NT2/D1 (cell line): Measurements from ENCODE around the gene INSIG2.

Experiments used
- DNase-seq: peaks from one replicate; pipeline ENCODE4 v3.0.0-alpha.2; 2011; ENCODE audit warnings: low read depth, low spot score
- H3K27me3 ChIP-seq: 2 replicates; pipeline ENCODE4 v1.6.0; 2011; ENCODE audit warnings: mild to moderate bottlenecking; ENCODE audit not compliant: insufficient read length, insufficient read depth
- H3K36me3 ChIP-seq: 2 replicates; pipeline ENCODE4 v1.6.1; 2011; ENCODE audit warnings: mild to moderate bottlenecking, low read length, mixed read lengths; ENCODE audit not compliant: insufficient read depth, insufficient read length
- H3K4me1 ChIP-seq: 2 replicates; pipeline ENCODE4 v1.5.1; 2011; ENCODE audit not compliant: insufficient read depth, insufficient read length
- H3K4me3 ChIP-seq: 2 replicates; pipeline ENCODE4 v1.5.1; 2011; ENCODE audit warnings: low read depth; ENCODE audit not compliant: insufficient read length
- H3K9ac ChIP-seq: 2 replicates; pipeline ENCODE4 v1.6.0; 2011; ENCODE audit warnings: low read depth; ENCODE audit not compliant: insufficient read length
- H3K9me3 ChIP-seq: 2 replicates; pipeline ENCODE4 v1.5.1; 2011; ENCODE audit warnings: mild to moderate bottlenecking, low read length; ENCODE audit not compliant: insufficient read depth
- SUZ12 ChIP-seq: IDR thresholded peaks from 2 replicates; pipeline ENCODE4 v1.6.1; 2011; ENCODE audit not compliant: insufficient read length, insufficient read depth; ENCODE audit errors: extremely low read depth
- YY1 ChIP-seq: IDR thresholded peaks from 2 replicates; pipeline ENCODE4 v1.6.1; 2011; ENCODE audit not compliant: insufficient read length, insufficient read depth
- ZNF274 ChIP-seq: IDR thresholded peaks from 2 replicates; pipeline ENCODE4 v1.6.1; 2011; ENCODE audit warnings: mild to moderate bottlenecking, low read depth, low read length

The INSIG2 gene

DNA sequence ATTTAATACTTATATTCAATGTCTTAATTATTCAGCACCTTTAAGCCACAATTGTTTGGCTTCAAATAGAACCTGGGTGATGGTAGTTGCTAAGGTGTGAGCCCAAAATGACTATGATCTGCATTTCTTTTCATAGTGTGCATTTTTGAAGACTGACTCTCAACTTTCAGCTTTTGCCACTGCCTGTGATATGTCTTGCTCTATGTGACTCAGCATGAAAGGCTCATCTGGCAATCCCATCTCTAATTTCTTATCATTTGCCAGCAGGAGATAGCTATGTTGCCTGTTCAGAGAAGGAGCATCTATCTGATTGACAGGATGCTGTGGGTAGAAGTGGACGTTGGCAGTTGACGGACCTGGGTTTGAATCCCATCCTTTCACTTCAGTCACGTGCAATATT is 39.9 kb upstream of the INSIG2 start:
- Histone ChIP-seq H3K36me3 (no peaks in the 10 kb centered on the region), H3K4me3 (no peak overlapping the region), H3K9me3 (no peaks in the 10 kb centered on the region), H3K4me1 (no peaks in the 10 kb centered on the region), H3K27me3 (no peaks in the 10 kb centered on the region), H3K9ac (no peak overlapping the region)
- TF ChIP-seq YY1 (no peak), SUZ12 (no peak), ZNF274 (no peak)
- no peak for DNase-seq

DNA sequence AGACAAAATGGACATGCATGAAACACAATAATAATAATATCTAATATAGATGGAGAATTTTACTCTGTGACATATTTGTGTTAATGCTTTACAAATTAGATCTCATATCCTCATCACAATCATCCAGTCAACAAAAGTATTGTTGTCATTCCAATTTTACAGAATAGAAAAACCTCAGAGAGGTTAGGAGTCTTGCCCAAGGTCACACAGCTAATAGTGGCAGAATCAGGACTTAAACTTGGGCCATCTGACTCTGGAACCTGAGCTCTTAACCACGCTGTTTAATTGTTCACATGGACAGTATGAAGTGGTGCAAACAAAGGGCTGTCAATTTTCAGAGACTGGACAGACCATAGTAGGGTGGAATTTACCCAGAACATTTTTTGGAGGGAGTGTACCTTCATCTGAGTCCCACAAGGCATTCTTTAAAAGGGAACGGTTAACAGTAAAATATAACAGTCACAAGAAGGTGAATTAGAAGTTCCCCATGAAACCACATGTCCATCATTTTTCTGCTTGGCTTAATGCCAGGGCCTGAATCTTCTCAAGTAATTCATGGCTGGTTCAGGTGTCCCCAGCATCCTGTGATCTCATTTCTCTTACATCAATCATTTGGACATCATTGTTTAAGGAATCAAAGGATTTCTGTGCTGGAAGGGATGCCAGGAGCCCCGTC is 39.0 kb upstream of the INSIG2 start:
- DNase-seq, result no peak
- H3K27me3 ChIP-seq, result no peaks in the 10 kb centered on the region
- H3K9me3 ChIP-seq, result no peaks in the 10 kb centered on the region
- H3K4me3 ChIP-seq, result no peak overlapping the region
- H3K9ac ChIP-seq, result no peak overlapping the region
- H3K4me1 ChIP-seq, result no peaks in the 10 kb centered on the region
- no peaks in the 10 kb centered on the region for H3K36me3 ChIP-seq
- TF ChIP-seq SUZ12 (no peak), YY1 (no peak), ZNF274 (no peak)

DNA sequence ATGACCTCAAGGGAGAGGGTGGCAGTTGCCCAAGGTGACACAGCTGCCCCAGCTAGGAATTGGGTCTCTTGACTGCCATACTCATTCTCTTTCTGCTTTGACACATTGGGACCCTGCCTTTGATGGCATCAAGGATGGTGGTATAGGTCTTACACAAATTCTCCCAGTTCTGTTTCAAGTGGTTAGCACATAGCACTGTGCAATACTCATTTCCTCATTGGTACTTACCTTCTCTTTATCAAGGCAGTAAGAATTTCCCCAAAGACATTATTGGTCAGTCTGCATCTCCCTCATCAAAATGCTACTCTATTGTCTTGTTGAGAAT is 38.5 kb upstream of the INSIG2 start:
- Histone ChIP-seq H3K27me3 (no peaks in the 10 kb centered on the region), H3K9me3 (no peaks in the 10 kb centered on the region), H3K4me3 (no peak overlapping the region), H3K36me3 (no peaks in the 10 kb centered on the region), H3K9ac (no peak overlapping the region), H3K4me1 (no peaks in the 10 kb centered on the region)
- TF ChIP-seq ZNF274 (no peak), SUZ12 (no peak), YY1 (no peak)
- no peak for DNase-seq

DNA sequence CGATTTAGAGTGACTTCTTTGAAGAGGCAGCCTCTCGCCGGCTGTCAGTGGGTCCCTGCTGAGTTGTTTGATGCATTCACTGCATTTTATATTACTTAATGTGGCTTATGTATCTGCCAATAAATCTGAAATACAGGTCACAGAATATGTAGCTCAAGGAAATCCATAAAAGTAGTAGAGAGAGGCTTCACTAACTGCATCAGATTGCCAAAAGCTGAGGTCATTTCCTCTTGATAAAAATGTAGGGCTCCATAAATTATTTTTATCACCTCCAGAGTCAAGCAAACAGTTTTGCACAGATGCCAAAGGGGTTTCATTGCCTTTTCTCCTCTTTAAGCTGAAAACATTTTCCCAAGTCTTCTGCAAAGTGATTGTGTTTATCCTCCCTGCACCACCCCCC is 37.9 kb upstream of the INSIG2 start:
- Histone ChIP-seq H3K9me3 (no peaks in the 10 kb centered on the region), H3K27me3 (no peaks in the 10 kb centered on the region), H3K9ac (no peak overlapping the region), H3K4me3 (no peak overlapping the region), H3K36me3 (no peaks in the 10 kb centered on the region), H3K4me1 (no peaks in the 10 kb centered on the region)
- DNase-seq, result no peak
- TF ChIP-seq ZNF274, result no peak
- TF ChIP-seq SUZ12, result no peak
- no peak for TF ChIP-seq YY1

DNA sequence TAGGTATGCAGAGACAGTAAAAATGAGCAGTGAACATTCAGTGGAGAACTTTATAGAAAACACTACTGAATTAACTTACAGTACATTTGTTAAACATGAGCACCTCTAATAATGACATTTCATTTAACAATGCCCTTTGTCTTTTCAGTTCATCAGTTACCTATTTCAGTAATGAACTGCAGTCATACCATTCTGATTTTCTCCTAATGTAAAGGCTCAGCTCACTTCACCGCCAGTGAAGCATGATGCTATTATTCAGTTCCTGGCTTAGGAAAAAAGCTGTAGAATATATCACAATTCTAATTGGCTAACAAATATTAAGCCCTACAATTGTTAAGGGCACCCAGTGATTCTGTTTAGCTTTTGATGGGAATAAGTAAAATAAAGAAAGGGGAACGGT is 37.3 kb upstream of the INSIG2 start:
- H3K27me3 ChIP-seq, result no peaks in the 10 kb centered on the region
- no peaks in the 10 kb centered on the region for H3K36me3 ChIP-seq
- DNase-seq, result no peak
- no peak overlapping the region for H3K9ac ChIP-seq
- H3K9me3 ChIP-seq, result no peaks in the 10 kb centered on the region
- H3K4me3 ChIP-seq, result no peak overlapping the region
- no peaks in the 10 kb centered on the region for H3K4me1 ChIP-seq
- TF ChIP-seq SUZ12 (no peak), ZNF274 (no peak)

DNA sequence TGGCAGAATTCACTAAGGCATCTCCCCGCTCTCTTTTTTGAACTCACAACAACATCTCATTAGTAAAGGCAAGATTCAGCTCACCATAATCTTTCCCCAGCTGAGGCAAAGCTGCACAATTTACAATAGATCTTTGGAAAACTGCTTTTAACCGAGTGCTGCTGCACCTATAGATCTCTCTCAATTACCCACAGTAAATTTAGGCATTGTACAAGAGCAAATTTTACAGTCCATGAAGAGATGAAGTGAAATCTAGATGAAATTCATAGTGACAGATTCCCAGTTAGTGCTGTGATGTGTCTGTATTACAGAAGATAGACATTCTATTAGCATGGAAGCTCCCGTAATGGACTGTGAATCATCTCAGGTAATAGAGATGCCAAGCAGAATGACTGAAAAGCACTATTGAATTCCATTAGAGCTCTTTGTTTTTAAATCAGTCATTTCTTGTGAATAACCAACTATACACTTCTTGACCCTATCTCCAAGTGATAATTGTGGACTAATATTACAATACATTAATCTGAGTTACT is 36.4 kb upstream of the INSIG2 start:
- Histone ChIP-seq H3K9me3 (no peaks in the 10 kb centered on the region), H3K36me3 (no peaks in the 10 kb centered on the region), H3K27me3 (no peaks in the 10 kb centered on the region), H3K4me3 (no peak overlapping the region), H3K4me1 (no peaks in the 10 kb centered on the region), H3K9ac (no peak overlapping the region)
- no peak for DNase-seq
- no peak for TF ChIP-seq YY1

DNA sequence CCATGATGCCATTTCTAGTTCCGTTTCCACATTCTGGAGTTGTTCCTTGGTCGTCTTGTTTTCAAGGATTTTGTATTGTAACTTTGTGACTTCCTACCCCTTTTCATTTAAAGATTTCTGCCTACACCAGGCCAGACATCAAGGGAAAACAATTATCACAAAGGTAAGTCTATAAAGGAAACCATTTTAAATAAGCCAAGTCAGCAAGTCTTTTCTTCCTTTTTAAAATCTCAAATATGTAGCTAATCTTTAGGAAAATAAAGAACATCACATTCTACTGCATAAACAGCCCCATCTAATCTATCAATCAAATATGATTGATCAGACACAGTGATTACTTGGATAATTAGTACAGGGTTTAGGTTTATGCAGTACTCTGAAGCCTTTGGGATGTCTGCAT is 35.8 kb upstream of the INSIG2 start:
- H3K27me3 ChIP-seq, result no peaks in the 10 kb centered on the region
- TF ChIP-seq ZNF274 (no peak), YY1 (no peak), SUZ12 (no peak)
- H3K4me3 ChIP-seq, result no peak overlapping the region
- H3K4me1 ChIP-seq, result no peaks in the 10 kb centered on the region
- H3K36me3 ChIP-seq, result no peaks in the 10 kb centered on the region
- H3K9ac ChIP-seq, result no peak overlapping the region
- H3K9me3 ChIP-seq, result no peaks in the 10 kb centered on the region
- DNase-seq, result no peak

DNA sequence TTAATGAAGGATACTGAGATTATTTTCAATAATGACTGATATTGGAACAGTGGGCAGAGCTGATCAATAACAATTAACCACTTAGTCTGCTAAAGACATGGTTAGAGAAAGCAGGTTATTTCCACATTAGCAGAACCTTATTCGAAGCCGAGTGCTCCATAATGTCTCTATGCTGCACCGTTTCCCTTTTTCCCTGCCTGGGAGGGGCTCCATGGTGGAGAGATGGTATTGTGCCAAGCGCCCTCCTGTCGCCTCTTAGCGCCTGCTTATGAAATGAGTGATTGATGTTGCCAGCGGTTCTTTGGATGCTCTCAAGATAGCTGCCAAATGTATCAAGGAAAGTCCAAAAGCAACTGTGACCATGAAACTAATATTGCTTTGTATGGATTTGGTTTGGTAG is 34.6 kb upstream of the INSIG2 start:
- no peak overlapping the region for H3K4me3 ChIP-seq
- no peaks in the 10 kb centered on the region for H3K27me3 ChIP-seq
- no peaks in the 10 kb centered on the region for H3K9me3 ChIP-seq
- H3K9ac ChIP-seq, result no peak overlapping the region
- no peaks in the 10 kb centered on the region for H3K4me1 ChIP-seq
- H3K36me3 ChIP-seq, result no peaks in the 10 kb centered on the region
- DNase-seq, result no peak
- TF ChIP-seq YY1, result no peak
- no peak for TF ChIP-seq ZNF274
- TF ChIP-seq SUZ12, result no peak
